CD4-positive, alpha-beta T cell treated with Interleukin-15 for 4 hours (primary cell): Measurements from ENCODE around the gene FAHD2B.
"Not testable (repeated sequence)": the region's sequence is repeated elsewhere in the genome, so short reads cannot be mapped to it uniquely, and the experiment has no call there.

Experiments used
- DNase-seq: peaks from one replicate; pipeline ENCODE4 v3.0.0-alpha.2; 2020; ENCODE audit warnings: low spot score

The FAHD2B gene

DNA sequence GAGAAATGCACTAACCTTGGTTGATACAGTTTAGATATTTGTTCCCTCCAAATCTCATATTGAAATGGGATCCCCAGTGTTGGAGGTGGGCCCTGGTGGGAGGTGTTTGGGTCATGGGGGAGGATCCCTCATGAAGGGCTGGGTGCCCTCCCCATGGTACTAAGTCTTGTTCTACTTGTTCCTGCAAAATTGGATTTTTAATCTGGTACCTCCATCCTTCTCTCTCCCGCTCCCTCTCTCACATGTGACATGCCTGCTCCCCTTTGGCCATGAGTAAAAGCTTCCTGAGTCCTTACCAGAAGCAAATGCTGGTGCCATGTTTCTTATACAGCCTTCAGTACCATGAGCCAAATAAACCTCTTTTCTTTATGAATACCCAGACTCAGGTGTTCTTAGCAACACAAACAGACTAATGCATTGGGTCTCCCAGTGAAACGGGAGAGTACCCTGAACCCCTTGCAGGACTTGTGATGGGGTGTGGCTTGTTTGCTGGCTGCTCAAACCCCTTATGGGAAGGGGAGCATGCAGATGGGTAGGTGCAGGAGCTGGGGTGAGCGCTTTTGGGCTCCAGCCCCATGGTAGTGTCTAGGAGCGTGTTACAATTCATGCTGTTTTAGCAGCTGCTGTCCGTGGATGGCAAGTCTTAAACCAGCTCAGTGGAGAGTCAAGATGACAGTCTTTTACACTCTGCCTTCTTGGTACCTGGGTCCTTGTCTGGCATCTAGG lies 27.2 kb downstream of the FAHD2B start:
- DNase-seq = no peak

GRCh38 chr2:97066030-97066429 lies 28.7 kb downstream of the FAHD2B start:
- DNase-seq = not testable (repeated sequence)

- not testable (repeated sequence) for DNase-seq
These were observed 32.7 kb downstream of the FAHD2B start for GRCh38 chr2:97062020-97062419.

DNA sequence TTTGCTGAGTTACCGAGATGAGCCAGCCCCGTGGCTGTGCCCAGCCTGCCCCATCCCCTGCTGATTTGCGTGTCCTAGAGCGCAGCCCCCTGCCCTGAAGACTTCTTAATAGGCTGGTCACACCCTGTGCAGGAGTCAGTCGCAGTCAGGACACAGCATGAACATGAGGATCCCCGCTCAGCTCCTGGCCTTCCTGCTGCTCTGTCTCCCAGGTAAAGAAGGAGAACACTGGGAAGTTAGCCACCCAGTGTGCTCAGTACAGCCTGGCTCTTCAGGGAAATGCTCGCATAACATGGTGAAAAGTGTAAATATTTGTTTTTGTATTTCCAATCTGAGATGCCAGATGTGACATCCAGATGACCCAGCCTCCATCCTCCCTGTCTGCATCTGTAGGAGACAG lies 34.9 kb downstream of the FAHD2B start:
- not testable (repeated sequence) for DNase-seq

- not testable (repeated sequence) for DNase-seq
These were observed 38.5 kb downstream of the FAHD2B start for GRCh38 chr2:97056150-97056549.

DNA sequence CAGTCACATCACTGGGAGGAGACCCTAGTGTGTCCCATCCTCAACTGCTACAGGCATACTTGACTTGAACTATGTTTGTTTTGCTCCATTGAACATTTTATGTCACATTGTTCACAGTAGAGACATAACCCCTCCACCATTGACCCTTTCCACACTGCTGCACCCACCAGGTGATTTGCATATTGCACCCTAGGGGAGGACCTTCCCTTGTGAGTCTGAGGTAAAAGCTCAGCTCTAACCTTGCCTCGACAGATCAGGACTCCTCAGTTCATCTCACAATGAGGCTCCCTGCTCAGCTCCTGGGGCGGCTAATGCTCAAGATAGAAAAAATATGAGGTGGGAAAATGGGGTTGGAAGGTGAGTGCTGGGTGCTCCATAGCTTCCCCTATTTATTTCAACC lies 44.6 kb downstream of the FAHD2B start:
- DNase-seq = not testable (repeated sequence)

- DNase-seq = not testable (repeated sequence)
These were observed 46.2 kb downstream of the FAHD2B start for GRCh38 chr2:97048448-97048847.

GRCh38 chr2:97046676-97047075 lies 48.0 kb downstream of the FAHD2B start:
- not testable (repeated sequence) for DNase-seq

DNA sequence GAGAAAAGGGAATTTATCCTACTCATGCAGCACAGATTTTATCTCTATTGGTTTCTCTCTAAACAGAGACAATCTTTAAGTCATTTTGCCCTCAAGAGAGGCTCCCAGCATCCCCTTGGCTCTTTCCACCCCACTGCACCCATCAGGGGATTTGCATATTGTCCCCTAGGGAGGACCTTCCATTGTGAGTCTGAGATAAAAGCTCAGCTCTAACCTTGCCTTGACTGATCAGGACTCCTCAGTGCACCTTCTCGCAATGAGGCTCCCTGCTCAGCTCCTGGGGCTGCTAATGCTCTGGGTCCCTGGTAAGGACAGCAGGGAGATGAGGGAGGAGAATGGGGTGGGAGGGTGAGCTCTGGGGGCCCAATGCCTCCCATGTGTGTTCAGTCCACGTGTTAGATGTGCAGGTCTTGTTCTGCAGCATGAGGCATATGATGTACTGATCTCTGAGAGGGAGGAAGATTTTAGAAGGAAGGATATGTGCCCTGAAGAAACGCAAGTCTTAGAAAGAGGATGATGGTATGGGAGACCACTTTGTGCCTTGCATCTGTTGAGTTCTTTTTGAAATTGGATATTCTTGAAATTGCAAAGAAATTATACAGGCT lies 48.7 kb downstream of the FAHD2B start:
- DNase-seq = not testable (repeated sequence)
